SK-N-SH (cell line): Measurements from ENCODE around the gene RBP5.

Experiments used
- EP300 ChIP-seq, 2 experiments: IDR thresholded peaks; 2 replicates each; pipeline versions ENCODE4 v1.4.0 to v1.6.1; 2012; ENCODE audit warnings: borderline replicate concordance in 1 of 2, low read depth in 1 of 2, low read length in 1 of 2
- JUND ChIP-seq: IDR thresholded peaks from 2 replicates; pipeline ENCODE4 v1.4.0; 2012
- TF ChIP-seq, protein P1 (sequence below): fragments of 200-600 bp; sonication (generic); IDR thresholded peaks from 2 replicates; pipeline ENCODE4 v1.6.1; 2017; ENCODE audit warnings: antibody characterized with exemption, mild to moderate bottlenecking, moderate library complexity

GRCh38 chr12:7093892-7094291 lies 34.8 kb downstream of the RBP5 start:
- TF ChIP-seq, protein P1, sequence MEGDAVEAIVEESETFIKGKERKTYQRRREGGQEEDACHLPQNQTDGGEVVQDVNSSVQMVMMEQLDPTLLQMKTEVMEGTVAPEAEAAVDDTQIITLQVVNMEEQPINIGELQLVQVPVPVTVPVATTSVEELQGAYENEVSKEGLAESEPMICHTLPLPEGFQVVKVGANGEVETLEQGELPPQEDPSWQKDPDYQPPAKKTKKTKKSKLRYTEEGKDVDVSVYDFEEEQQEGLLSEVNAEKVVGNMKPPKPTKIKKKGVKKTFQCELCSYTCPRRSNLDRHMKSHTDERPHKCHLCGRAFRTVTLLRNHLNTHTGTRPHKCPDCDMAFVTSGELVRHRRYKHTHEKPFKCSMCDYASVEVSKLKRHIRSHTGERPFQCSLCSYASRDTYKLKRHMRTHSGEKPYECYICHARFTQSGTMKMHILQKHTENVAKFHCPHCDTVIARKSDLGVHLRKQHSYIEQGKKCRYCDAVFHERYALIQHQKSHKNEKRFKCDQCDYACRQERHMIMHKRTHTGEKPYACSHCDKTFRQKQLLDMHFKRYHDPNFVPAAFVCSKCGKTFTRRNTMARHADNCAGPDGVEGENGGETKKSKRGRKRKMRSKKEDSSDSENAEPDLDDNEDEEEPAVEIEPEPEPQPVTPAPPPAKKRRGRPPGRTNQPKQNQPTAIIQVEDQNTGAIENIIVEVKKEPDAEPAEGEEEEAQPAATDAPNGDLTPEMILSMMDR: no peak
- TF ChIP-seq EP300 (IDR thresholded peaks at IDR 0.05; ENCODE audit: borderline replicate concordance in 1 of 2, low read depth in 1 of 2, low read length in 1 of 2): no peak
- TF ChIP-seq JUND: no peak
